Raji (cell line): Measurements from ENCODE around the gene ROR2.

ENCODE experiments used
- POLR2A ChIP-seq: IDR thresholded peaks from 2 replicates; pipeline ENCODE4 v1.6.1; 2011; ENCODE audit warnings: low read depth, low read length, control low read depth; ENCODE audit not compliant: insufficient read depth

Gene ROR2

DNA sequence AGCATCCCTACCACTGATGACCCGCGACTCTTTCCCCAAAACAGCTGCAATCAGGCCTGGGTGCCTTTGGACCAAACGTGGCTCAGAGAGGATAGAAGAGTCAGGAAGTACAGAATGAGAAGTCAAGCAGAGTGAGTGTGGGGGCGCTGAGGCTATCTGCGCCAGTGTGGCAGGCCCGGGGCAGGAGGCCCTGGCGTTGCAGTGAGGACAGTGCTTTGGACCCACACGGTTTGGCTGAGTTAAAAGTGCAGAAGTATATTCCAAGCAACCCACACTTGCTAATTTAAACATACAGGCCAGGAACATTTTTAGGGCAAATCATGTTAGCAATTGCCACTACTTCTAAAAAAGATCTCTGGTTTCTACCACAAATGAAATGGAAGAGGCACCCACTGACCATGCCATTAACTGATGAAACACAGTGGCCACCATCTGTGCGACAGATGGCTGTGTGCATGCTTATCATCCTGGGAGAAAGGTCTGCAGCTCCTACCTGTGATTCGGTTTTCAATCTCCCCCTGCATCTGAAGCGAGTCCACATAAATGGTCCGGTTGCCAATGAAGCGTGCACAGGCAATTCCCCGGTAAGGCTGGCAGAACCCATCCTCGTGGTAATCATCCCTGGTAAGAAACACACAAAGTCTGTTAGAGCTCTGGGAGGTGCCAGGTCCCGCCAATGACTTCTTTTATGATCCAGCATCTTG is 213.0 kb downstream of the ROR2 start:
- TF ChIP-seq POLR2A = no peak

DNA sequence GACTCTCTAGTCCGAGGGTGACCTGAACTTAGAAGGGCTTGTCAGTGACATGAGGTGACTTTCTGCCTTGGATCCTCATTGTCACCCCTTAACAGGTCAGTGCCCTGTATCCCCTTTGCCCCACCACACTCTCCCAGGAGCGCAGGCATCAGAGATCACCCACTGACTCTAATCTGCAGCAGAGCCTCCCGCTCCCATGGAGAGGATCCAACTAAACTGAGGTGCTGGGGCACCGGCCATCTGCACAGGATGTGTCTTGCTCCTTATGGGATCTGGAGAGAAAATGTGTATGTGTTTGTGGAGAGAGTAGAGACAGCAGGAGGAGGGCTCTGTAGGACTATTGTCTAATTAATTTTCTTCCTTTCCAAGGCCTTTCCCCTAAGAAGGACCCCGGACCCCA is 213.7 kb downstream of the ROR2 start:
- no peak for TF ChIP-seq POLR2A

GRCh38 chr9:91735049-91735448 is 215.0 kb downstream of the ROR2 start:
- TF ChIP-seq POLR2A = no peak

GRCh38 chr9:91734371-91734981 is 215.6 kb downstream of the ROR2 start:
- no peak for TF ChIP-seq POLR2A

DNA sequence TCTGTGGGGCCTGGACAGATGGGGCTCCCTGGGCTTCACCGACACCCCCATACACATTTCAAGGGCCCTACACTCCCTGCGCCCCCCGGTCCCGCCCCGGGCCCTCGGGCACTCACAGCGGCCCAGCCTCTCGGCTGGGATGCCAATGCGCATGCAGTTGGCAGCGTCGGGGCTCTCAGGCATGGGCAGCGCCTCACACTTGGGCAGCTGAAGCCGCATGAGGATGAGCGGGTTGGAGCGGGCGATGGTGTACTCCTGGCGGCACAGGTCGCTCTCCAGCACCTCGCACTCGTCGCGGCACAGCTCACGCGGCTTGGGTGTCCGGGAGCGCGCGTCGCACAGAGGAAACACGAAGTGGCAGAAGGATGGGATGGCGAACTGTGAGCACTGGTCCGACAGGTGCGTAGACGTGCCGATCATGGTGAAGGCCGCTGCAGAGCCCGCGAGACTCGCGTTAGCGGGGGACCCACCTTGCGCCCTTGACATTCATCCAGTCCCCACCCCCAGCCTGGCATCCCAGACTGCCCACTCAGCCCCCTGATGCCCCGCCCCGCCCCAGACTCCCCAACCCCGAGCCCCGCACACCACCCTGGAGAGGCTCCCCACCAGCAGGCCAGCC is 216.9 kb downstream of the ROR2 start:
- no peak for TF ChIP-seq POLR2A

DNA sequence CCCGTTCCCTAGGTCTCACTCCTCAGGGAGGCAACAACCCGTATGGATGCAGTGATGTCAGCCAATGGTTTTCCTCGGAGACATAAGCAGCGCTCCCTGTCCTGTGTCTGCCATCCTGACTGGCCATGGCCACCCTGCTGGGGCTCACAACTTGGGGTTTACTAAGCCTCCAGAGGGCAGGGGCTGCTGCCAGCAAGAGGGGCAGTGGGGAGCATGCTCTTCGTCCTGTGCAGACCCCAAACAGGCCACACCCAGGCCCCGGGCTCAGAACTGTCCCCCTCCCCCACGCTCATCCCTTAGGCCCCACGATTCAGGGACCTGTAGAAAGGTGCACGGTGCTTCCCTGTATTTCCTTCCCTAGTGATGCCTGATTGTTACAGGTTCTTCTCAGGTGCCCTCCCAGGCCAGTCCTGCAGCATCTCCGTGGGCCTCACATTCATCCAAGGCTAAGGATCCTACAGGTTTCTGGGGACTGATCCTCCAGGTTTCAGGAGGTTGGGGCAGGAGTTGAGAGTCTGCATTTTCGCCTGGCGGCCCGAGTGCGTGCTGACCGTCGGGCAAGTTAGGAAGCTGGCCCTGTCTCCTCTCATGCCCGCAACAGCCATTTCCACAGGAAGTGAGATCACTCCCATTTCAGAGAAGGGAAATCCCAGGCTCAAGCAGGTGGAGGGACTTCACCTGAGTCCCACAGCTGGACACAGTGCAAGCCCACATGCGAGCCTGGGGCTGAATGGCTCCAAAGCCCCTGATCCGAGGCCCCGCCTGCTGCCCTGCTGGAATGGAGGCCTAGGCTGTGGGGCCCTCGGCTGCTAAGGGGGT is 217.6 kb downstream of the ROR2 start:
- TF ChIP-seq POLR2A = no peak

- no peak for TF ChIP-seq POLR2A
Measured at GRCh38 chr9:91730806-91731205, 219.2 kb downstream of the ROR2 start.

- no peak for TF ChIP-seq POLR2A
Measured at GRCh38 chr9:91729558-91729842, 220.5 kb downstream of the ROR2 start.

- TF ChIP-seq POLR2A = no peak
Measured at GRCh38 chr9:91727972-91728371, 222.1 kb downstream of the ROR2 start.

DNA sequence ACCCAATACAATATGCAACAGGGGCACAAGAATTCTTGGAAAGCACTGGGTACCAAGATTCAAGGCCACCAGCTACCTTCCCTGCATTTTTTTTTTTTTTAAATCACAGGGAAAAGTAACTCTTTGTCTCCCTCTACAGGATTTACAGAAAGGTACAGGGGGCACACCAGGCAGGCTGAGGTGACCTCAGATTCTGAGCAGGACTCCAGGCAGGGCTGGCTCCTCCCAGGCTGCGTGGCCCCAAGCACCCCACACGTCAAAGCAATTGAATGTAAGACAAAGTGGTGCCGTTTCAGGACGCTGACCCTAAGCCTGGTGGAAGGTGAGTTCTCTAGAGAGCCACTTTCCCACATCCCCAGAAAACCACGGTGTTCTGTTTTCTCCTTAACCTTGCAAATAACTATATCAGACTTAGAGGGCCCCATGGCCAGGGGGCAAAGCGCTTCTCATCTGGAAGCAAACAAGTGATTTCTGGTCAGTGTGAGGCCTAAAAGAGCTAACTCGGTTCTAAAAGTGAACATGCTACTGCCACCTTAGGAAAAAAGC is 222.6 kb downstream of the ROR2 start:
- TF ChIP-seq POLR2A = no peak

GRCh38 chr9:91726406-91727100 is 223.5 kb downstream of the ROR2 start:
- no peak for TF ChIP-seq POLR2A

DNA sequence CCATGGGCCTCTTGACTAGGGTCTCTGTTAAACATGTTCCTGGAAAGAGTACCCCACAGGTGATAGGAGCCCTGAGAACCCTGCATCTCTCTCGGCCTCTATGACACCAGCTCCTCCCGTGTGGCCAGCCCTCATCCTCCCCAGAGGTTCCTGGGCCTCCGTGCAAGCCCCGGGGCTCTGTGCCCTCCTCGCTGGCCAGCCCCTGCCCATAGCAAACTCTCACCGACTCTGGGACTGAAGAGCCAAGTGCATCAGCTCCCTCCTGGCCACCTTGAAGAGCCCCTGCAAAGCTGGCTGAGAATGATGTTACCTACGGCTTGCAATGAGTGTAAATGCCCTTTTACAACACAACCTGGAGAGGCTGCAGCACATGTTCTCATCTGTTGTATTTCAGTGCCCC is 224.4 kb downstream of the ROR2 start:
- TF ChIP-seq POLR2A = no peak

DNA sequence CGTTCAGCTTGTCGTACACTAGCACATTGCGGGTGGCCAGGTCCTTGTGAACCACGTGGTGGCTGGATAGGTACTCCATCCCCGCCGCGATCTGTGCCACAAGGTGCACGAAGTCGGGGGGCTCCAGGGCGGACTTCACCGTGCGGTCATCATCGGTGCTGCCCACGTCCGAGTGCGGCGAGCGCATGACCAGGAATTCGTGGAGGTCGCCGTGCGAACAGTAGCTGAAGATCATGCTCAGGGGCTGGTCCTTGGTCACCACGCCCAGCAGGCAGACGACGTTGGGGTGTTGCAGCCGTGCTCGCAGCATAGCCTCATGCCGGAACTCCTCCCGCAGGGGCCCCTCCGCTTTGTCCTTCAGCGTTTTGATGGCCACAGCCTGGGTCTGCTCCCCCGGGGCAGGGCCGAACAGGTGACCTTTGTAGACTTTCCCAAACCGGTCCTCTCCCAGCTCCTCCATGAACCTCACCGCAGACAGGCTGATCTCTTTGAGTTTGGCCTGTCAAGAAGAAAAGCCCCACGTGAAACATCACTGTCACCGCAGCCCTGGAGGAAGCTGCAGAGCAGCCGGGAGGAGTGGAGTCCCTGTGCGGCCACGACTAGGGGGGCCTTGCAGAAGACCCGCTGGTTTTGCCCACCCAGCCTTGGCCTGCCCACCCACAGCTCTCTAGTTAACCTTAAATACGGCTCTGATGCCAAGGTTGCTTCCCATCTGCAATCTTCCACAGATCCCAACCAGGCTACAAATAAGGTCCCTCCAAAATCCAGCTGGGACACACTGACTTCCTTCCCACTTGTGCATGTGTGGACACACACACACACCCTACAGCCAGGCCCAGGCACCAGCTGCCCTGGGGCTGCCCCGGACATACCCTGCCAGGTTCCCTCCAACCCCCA is 225.2 kb downstream of the ROR2 start:
- TF ChIP-seq POLR2A = no peak

- TF ChIP-seq POLR2A = no peak
Measured at GRCh38 chr9:91724068-91724440, 226.0 kb downstream of the ROR2 start.

DNA sequence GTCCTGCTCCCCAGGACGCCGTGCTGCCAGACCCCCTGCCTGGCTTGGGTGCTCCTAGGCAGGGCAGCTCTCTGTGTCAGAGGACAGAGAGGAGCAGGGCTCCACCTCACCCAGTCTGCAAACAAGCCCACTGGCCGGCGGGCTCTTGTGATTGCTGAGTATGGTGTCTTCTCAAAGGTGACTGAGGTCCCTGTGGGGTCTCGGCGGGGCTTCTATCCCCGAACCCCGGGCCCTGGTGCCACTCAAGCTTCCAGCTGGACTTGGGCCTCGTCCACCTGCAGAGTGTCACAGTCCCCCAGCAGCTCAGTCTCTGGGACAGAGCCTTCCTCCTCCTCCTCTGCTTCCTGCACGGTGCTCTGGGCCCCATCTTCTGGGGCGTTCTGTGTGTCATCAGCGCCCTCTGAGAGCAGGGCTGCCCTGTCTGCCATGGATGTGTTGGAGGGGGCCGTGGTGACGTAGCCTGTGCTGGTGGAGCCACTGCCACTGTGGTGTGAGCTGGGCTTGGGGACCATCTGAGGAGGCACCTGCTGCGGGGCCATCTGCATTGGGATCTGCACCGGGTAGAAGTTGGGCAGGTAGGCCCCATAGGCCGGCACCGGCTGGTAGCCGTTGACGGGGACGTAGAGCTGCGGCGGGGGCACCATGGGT is 226.5 kb downstream of the ROR2 start:
- no peak for TF ChIP-seq POLR2A
